ENCODE results near the gene SLC7A5. TPM values are rescaled to one million over a fixed set of nuclear protein-coding genes. Genes with fewer than 3 reads are reported as not detected.

Gene SLC7A5
- total and polyA plus RNA-seq, 2 of the 13 experiments (the other 11 are each of a cell fraction or from before 2014, with no cell fraction given), result 79.6 to 155 TPM

DNA sequence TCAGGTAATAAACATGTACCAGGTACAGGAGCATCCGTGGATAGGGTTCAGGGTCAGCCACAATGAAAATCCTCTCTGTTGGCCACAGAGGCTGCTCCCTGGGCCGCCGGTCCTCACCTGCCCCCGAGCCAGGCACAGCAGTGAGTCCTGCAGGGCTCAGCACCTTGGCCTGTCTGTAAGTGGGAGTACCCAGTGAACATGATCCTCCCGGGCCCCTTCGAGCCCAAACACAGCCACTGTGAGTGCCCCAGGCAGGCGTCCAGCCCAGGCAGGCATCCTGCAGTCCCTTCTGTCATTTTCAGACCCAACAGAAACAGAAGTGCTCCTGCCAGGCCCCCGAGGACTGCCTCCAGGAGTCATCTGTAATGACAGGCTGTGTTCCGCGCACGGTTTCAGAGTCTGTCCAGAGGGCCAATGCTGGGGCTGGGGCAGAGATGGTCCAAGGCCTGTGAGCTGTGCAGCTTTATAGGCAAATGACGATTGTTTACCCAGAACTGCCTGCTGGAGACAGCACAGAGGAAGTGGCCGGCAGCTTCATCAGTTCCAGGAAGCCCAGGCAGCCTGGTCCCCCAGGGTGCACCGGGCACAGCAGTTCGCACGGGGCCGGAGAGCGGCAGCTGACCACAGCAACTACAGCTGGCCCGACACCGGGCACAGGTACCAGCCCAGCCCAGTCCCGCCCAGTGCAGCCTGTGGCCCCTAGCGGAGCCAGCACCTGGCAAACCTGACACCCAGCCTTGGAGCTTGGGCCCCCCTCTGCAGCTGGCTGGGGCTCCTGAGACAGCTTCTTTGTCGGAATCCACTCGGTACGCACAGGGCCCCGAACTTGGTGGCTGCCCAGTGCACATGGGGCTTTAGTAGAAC is 13.2 kb downstream of the SLC7A5 start (continued):
- TF ChIP-seq ZNF121 (CRISPR knock-in tag; IDR thresholded peaks at IDR 0.05) (0 out of 2 replicates have a peak, but pooled peaks have one; percentile 47), ZNF562 (CRISPR knock-in tag; IDR thresholded peaks at IDR 0.05; ENCODE audit: borderline replicate concordance) (no peak), TP53 (CRISPR knock-in tag; conservative IDR thresholded peaks at IDR 0.05) (peak; percentile 67; the same call in 1 of the 2 replicates), ZNF3 (CRISPR knock-in tag; IDR thresholded peaks at IDR 0.05) (no peak), ZNF83 (CRISPR knock-in tag; IDR thresholded peaks at IDR 0.05; ENCODE audit: borderline replicate concordance) (no peak), ERF (CRISPR knock-in tag; IDR thresholded peaks at IDR 0.05) (peak; percentile 82), MAZ (IDR thresholded peaks at IDR 0.05; ENCODE audit: borderline replicate concordance, low read depth, low read length) (0 out of 2 replicates have a peak, but pooled peaks have one; percentile 14), MAZ (CRISPR knock-in tag; IDR thresholded peaks at IDR 0.05; ENCODE audit: low read depth) (peak; percentile 50), DNMT1 (CRISPR knock-in tag; IDR thresholded peaks at IDR 0.05) (no peak), ZNF431 (CRISPR knock-in tag; IDR thresholded peaks at IDR 0.05; ENCODE audit: borderline replicate concordance, low read depth) (no peak), ZNF446 (CRISPR knock-in tag; IDR thresholded peaks at IDR 0.05) (0 out of 2 replicates have a peak, but pooled peaks have one; percentile 34), STAG1 (CRISPR knock-in tag; IDR thresholded peaks at IDR 0.05) (no peak)
- TF ChIP-seq, protein P1, sequence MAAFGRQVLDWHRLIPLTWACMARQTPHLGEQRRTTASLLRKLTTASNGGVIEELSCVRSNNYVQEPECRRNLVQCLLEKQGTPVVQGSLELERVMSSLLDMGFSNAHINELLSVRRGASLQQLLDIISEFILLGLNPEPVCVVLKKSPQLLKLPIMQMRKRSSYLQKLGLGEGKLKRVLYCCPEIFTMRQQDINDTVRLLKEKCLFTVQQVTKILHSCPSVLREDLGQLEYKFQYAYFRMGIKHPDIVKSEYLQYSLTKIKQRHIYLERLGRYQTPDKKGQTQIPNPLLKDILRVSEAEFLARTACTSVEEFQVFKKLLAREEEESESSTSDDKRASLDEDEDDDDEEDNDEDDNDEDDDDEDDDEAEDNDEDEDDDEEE (CRISPR knock-in tag; IDR thresholded peaks at IDR 0.05), result no peak
- TF ChIP-seq, protein P2, sequence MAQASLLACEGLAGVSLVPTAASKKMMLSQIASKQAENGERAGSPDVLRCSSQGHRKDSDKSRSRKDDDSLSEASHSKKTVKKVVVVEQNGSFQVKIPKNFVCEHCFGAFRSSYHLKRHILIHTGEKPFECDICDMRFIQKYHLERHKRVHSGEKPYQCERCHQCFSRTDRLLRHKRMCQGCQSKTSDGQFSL (CRISPR knock-in tag; IDR thresholded peaks at IDR 0.05), result no peak; the same call in 1 of the 2 replicates
- TF ChIP-seq, protein P3, sequence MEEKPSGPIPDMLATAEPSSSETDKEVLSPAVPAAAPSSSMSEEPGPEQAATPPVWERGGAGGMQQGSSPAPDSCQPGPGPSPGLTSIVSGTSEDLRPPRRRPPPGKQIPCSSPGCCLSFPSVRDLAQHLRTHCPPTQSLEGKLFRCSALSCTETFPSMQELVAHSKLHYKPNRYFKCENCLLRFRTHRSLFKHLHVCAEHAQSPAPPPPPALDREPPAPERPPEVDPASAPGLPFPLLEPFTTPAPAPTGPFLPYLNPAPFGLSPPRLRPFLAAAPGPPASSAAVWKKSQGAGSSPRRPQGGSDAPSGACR (CRISPR knock-in tag; IDR thresholded peaks at IDR 0.05), result 0 out of 2 replicates have a peak, but pooled peaks have one; percentile 43
- TF ChIP-seq, protein P4, sequence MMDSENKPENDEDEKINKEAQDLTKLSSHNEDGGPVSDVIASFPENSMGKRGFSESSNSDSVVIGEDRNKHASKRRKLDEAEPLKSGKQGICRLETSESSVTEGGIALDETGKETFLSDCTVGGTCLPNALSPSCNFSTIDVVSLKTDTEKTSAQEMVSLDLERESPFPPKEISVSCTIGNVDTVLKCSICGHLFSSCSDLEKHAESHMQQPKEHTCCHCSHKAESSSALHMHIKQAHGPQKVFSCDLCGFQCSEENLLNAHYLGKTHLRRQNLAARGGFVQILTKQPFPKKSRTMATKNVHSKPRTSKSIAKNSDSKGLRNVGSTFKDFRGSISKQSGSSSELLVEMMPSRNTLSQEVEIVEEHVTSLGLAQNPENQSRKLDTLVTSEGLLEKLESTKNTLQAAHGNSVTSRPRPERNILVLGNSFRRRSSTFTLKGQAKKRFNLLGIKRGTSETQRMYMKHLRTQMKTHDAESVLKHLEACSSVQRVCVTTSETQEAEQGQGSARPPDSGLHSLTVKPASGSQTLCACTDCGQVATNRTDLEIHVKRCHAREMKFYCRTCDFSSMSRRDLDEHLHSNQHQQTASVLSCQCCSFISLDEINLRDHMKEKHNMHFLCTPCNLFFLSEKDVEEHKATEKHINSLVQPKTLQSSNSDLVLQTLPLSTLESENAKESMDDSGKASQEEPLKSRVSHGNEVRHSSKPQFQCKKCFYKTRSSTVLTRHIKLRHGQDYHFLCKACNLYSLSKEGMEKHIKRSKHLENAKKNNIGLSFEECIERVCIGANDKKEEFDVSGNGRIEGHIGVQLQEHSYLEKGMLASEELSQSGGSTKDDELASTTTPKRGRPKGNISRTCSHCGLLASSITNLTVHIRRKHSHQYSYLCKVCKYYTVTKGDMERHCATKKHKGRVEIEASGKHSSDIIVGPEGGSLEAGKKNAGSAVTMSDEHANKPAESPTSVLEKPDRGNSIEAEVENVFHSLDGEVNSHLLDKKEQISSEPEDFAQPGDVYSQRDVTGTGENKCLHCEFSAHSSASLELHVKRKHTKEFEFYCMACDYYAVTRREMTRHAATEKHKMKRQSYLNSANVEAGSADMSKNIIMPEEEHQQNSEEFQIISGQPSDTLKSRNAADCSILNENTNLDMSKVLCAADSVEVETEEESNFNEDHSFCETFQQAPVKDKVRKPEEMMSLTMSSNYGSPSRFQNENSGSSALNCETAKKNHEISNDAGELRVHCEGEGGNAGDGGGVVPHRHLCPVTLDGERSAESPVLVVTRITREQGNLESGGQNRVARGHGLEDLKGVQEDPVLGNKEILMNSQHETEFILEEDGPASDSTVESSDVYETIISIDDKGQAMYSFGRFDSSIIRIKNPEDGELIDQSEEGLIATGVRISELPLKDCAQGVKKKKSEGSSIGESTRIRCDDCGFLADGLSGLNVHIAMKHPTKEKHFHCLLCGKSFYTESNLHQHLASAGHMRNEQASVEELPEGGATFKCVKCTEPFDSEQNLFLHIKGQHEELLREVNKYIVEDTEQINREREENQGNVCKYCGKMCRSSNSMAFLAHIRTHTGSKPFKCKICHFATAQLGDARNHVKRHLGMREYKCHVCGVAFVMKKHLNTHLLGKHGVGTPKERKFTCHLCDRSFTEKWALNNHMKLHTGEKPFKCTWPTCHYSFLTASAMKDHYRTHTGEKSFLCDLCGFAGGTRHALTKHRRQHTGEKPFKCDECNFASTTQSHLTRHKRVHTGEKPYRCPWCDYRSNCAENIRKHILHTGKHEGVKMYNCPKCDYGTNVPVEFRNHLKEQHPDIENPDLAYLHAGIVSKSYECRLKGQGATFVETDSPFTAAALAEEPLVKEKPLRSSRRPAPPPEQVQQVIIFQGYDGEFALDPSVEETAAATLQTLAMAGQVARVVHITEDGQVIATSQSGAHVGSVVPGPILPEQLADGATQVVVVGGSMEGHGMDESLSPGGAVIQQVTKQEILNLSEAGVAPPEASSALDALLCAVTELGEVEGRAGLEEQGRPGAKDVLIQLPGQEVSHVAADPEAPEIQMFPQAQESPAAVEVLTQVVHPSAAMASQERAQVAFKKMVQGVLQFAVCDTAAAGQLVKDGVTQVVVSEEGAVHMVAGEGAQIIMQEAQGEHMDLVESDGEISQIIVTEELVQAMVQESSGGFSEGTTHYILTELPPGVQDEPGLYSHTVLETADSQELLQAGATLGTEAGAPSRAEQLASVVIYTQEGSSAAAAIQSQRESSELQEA (CRISPR knock-in tag; IDR thresholded peaks at IDR 0.05; ENCODE audit: not compliant biosample characterization), result peak; percentile 2
- TF ChIP-seq, protein P5, sequence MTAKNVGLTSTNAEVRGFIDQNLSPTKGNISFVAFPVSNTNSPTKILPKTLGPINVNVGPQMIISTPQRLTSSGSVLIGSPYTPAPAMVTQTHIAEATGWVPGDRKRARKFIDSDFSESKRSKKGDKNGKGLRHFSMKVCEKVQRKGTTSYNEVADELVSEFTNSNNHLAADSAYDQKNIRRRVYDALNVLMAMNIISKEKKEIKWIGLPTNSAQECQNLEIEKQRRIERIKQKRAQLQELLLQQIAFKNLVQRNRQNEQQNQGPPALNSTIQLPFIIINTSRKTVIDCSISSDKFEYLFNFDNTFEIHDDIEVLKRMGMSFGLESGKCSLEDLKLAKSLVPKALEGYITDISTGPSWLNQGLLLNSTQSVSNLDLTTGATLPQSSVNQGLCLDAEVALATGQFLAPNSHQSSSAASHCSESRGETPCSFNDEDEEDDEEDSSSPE (CRISPR knock-in tag; IDR thresholded peaks at IDR 0.05), result no peak; the same call in 1 of the 2 replicates
